DND-41 (cell line): ENCODE measurements around the gene NHERF2.

ENCODE experiments used
- ATAC-seq: fragments of 200-7000 bp; cut with Tn5 transposase; 3 replicates; pipeline ENCODE4 v1.9.1; 2021; ENCODE audit warnings: low read depth; ENCODE audit not compliant: insufficient read depth
- DNase-seq: peaks from one replicate; pipeline ENCODE4 v3.0.0-alpha.2; 2020
- H2AFZ ChIP-seq: 2 replicates; pipeline ENCODE4 v1.6.0; 2012; ENCODE audit warnings: low read depth, low read length
- H3K27ac ChIP-seq: 2 replicates; pipeline ENCODE4 v1.5.1; 2012; ENCODE audit warnings: low read length, inconsistent platforms
- H3K27me3 ChIP-seq: fragments of 200-600 bp; sonication (generic); 2 replicates; pipeline ENCODE4 v1.6.0; 2012; ENCODE audit warnings: low read length, mild to moderate bottlenecking, inconsistent platforms; ENCODE audit not compliant: insufficient read depth, poor library complexity
- H3K36me3 ChIP-seq: 2 replicates; pipeline ENCODE4 v1.5.1; 2012; ENCODE audit warnings: low read length, inconsistent platforms; ENCODE audit not compliant: insufficient read depth
- H3K4me1 ChIP-seq: 2 replicates; pipeline ENCODE4 v1.5.1; 2012; ENCODE audit warnings: mild to moderate bottlenecking, low read length; ENCODE audit not compliant: insufficient read depth
- H3K4me2 ChIP-seq: 2 replicates; pipeline ENCODE4 v1.6.0; 2012; ENCODE audit warnings: mild to moderate bottlenecking, moderate library complexity, low read length, inconsistent platforms; ENCODE audit not compliant: insufficient read depth
- H3K4me3 ChIP-seq, 2 experiments: fragments of 200-600 bp in 1 of 2; shearing (Covaris generic) in 1 of 2; 2 replicates each; pipeline ENCODE4 v1.5.1; 2012 to 2016; ENCODE audit warnings: inconsistent platforms in 2 of 2, low read length in 2 of 2, mild to moderate bottlenecking in 2 of 2, low read depth in 1 of 2, moderate library complexity in 1 of 2
- H3K79me2 ChIP-seq: 2 replicates; pipeline ENCODE4 v1.6.0; 2012; ENCODE audit warnings: low read length, inconsistent platforms; ENCODE audit not compliant: insufficient read depth
- H3K9ac ChIP-seq: 2 replicates; pipeline ENCODE4 v1.6.0; 2012; ENCODE audit warnings: low read depth, mild to moderate bottlenecking, inconsistent platforms, low read length, moderate library complexity
- H3K9me3 ChIP-seq: 2 replicates; pipeline ENCODE4 v1.5.1; 2012; ENCODE audit warnings: low read length, moderate library complexity, mild to moderate bottlenecking, inconsistent platforms; ENCODE audit not compliant: insufficient read depth, severe bottlenecking
- H4K20me1 ChIP-seq: 2 replicates; pipeline ENCODE4 v1.6.0; 2012; ENCODE audit warnings: low read length; ENCODE audit not compliant: insufficient read depth
- EZH2 ChIP-seq: IDR thresholded peaks from 3 replicates; pipeline ENCODE4 v1.6.1; 2012; ENCODE audit warnings: borderline replicate concordance, low read depth, mild to moderate bottlenecking, moderate library complexity, low read length, inconsistent platforms; ENCODE audit not compliant: severe bottlenecking
- TF ChIP-seq, protein P1 (sequence below): IDR thresholded peaks from 2 replicates; pipeline ENCODE4 v1.5.1; 2012; ENCODE audit warnings: borderline replicate concordance, low read length, moderate library complexity, mild to moderate bottlenecking; ENCODE audit not compliant: poor library complexity, severe bottlenecking; ENCODE audit errors: extremely low read depth

The NHERF2 gene

GRCh38 chr16:1987198-1987597 lies 39.5 kb upstream of the NHERF2 start:
- Histone ChIP-seq H3K4me3 (no peak overlapping the region), H3K9ac (no peak overlapping the region), H4K20me1 (no peaks in the 10 kb centered on the region), H3K4me2 (no peak overlapping the region), H2AFZ (no peak overlapping the region), H3K27me3 (peaks cover 12% of the 10 kb centered on the region), H3K9me3 (no peaks in the 10 kb centered on the region), H3K27ac (no peak overlapping the region), H3K36me3 (peaks cover 16% of the 10 kb centered on the region), H3K79me2 (peaks cover 18% of the 10 kb centered on the region), H3K4me1 (peaks cover 24% of the 10 kb centered on the region)
- DNase-seq: no peak
- ATAC-seq: no peak
- no peak for TF ChIP-seq EZH2
- TF ChIP-seq, protein P1, sequence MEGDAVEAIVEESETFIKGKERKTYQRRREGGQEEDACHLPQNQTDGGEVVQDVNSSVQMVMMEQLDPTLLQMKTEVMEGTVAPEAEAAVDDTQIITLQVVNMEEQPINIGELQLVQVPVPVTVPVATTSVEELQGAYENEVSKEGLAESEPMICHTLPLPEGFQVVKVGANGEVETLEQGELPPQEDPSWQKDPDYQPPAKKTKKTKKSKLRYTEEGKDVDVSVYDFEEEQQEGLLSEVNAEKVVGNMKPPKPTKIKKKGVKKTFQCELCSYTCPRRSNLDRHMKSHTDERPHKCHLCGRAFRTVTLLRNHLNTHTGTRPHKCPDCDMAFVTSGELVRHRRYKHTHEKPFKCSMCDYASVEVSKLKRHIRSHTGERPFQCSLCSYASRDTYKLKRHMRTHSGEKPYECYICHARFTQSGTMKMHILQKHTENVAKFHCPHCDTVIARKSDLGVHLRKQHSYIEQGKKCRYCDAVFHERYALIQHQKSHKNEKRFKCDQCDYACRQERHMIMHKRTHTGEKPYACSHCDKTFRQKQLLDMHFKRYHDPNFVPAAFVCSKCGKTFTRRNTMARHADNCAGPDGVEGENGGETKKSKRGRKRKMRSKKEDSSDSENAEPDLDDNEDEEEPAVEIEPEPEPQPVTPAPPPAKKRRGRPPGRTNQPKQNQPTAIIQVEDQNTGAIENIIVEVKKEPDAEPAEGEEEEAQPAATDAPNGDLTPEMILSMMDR: no peak

DNA sequence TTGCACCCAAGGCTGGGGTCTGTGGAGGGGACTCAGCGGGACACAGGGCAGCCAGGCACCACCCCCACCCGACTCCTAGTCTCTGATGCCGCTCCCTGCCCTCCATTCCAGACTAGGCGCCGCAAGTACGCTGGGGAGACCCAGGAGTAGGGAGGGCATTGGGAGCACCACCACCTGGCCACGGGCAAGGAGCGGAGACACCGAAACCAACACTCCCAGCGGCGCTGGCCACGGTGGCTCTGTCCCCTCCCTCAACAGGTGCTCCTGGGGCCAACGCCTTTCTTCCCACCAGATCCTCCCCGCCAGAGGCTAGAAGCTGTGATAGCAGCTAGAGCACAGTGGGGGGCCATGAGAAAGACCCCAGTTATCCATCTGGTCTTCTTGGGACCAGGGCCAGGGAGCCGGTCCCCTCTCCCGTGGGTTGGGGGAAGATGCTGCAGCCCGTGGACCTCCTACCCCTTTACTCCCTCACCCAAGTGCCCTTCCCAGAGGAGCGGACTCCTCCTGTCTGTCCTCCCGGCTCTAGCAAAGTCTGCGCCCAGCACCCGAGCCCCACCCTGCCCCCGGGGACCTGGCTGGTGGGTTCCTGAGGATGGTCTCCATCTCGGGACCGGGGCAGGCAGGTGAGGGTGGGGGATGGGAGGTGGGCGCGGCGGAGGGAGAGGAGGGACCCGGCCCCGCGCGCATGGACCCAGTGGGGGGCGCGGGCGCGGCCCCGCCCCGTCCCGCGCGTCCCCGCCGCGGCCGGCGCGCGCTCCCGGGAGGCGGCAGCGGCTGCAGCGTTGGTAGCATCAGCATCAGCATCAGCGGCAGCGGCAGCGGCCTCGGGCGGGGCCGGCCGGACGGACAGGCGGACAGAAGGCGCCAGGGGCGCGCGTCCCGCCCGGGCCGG lies 37.2 kb upstream of the NHERF2 start, which contains the start of gene SYNGR3:
TSS of gene SYNGR3 (plus strand) at position 762 of the 892 bp plus-strand sequence. CDS start 133 bp downstream, outside the sequence.
- Histone ChIP-seq H3K4me3 (no peak within 1 kb of the TSS), H3K27me3 (no peaks in the 10 kb centered on the region), H3K4me1 (peaks cover 12% of the 10 kb centered on the region), H3K9ac (no peak within 1 kb of the TSS), H4K20me1 (no peaks in the 10 kb centered on the region), H3K36me3 (peaks cover 16% of the 10 kb centered on the region), H3K27ac (no peak within 1 kb of the TSS), H3K79me2 (peaks cover 9% of the 10 kb centered on the region), H2AFZ (no peak within 1 kb of the TSS), H3K9me3 (no peaks in the 10 kb centered on the region), H3K4me2 (no peak within 1 kb of the TSS)
- ATAC-seq (no peak), DNase-seq (no peak)
- no peak for TF ChIP-seq EZH2
- TF ChIP-seq, protein P1: no peak

- no peak overlapping the region for H3K4me2 ChIP-seq
- H3K4me1 ChIP-seq: peaks cover 6% of the 10 kb centered on the region
- H3K4me3 ChIP-seq: no peak overlapping the region
Observed at GRCh38 chr16:1990101-1990350, 36.7 kb upstream of the NHERF2 start.

More at GRCh38 chr16:1990101-1990350, 36.7 kb upstream of the NHERF2 start:
- Histone ChIP-seq H3K27me3 (no peaks in the 10 kb centered on the region), H3K27ac (no peak overlapping the region), H4K20me1 (no peaks in the 10 kb centered on the region), H3K79me2 (peaks cover 3% of the 10 kb centered on the region), H2AFZ (no peak overlapping the region), H3K36me3 (peaks cover 13% of the 10 kb centered on the region), H3K9ac (no peak overlapping the region), H3K9me3 (no peaks in the 10 kb centered on the region)
- TF ChIP-seq, protein P1: no peak
- TF ChIP-seq EZH2: no peak
- DNase-seq (no peak), ATAC-seq (no peak)
